GM12872 (cell line): Measurements from ENCODE around the gene DNAH8.

Source experiments
- TF ChIP-seq, protein P1 (sequence below): IDR thresholded peaks from 3 replicates; pipeline ENCODE4 v1.5.1; 2011; ENCODE audit warnings: low read depth, mild to moderate bottlenecking, low read length, moderate library complexity; ENCODE audit not compliant: insufficient read depth

Gene DNAH8

DNA sequence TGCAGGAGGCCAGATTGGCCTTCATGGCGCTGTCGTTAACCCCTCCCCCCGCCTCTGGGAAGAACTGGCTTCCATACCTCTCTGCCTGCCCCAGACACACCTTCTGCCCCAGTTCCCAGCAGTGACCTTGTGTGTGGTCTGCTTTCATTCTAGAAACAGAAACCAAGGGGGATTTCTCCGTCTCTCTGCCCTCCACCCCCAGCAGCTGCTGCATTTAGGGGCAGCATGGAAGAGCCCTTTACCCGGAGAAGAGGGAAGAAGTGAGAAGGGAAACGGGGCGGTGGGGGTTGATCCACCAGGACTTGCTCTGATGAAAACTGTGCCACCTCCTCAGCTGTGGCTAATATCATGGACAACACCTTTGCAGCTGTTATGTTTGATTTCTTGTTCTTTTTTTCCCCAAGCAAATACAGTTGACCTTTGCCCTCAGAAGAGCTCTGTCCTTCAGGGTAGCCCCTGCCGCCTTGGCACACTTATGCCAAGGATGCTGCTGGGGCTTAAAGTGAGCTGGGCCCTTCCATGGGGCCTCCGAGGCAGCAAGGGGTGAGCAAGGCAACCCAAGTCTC, 339.5 kb downstream of the DNAH8 start:
- TF ChIP-seq, protein P1, sequence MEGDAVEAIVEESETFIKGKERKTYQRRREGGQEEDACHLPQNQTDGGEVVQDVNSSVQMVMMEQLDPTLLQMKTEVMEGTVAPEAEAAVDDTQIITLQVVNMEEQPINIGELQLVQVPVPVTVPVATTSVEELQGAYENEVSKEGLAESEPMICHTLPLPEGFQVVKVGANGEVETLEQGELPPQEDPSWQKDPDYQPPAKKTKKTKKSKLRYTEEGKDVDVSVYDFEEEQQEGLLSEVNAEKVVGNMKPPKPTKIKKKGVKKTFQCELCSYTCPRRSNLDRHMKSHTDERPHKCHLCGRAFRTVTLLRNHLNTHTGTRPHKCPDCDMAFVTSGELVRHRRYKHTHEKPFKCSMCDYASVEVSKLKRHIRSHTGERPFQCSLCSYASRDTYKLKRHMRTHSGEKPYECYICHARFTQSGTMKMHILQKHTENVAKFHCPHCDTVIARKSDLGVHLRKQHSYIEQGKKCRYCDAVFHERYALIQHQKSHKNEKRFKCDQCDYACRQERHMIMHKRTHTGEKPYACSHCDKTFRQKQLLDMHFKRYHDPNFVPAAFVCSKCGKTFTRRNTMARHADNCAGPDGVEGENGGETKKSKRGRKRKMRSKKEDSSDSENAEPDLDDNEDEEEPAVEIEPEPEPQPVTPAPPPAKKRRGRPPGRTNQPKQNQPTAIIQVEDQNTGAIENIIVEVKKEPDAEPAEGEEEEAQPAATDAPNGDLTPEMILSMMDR: no peak

DNA sequence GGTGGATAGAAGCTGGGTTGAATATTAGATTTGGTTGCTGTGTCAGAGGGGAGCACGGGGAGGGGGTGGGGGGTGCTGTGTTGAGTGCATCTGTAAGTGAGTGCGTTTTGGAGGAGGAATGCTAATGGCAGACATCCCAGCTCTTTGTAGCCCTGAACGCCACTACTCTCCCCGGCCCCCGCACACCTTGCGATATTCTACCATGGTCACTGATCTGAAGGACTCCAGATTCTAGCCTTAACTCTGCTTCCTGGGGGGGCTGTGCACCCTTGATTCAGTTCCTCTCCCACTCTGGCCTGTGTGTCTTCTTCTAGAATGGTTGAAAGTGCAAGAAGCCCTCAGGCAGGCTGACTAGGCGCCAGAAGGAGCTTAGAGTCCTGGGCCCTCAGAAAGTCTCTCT, 340.6 kb downstream of the DNAH8 start:
- TF ChIP-seq, protein P1: no peak

DNA sequence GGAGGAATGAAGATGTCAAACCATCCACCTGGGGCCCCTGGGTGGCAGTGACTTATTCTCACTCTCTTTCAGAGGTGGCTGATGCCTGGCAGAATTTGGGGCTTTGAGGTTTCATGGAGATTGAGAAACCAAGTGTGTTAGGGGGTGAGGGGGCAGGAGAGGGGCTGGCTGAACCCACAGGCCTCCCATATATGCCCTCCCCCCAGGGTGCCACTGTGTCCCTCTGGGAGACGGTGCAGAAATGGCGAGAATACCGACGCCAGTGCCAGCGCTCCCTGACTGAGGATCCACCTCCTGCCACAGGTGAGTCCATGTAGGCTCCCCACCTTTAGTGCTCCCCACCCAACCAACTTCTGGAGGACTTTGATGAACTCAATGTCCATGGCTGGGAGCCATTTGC, 341.1 kb downstream of the DNAH8 start:
- TF ChIP-seq, protein P1: no peak

DNA sequence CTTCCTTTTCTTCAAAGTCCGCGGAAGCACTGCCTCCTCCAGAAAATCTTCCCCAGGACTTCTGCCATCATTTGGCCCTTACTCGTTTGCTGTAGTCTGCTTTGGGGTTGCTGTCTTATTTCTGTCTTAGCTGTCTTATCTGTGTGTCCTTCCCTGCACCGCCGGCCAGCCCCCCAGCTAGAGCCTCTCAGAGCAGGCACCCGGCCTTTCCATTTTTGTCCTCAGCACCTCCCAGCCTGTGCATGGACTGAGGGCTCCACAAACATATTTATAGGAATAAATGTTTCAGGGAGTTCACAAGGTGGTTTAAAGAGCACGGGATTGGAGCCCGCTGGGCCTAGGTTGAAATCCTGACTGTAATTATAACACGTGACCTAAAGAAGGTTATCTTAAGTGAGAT, 341.6 kb downstream of the DNAH8 start:
- TF ChIP-seq, protein P1: no peak

DNA sequence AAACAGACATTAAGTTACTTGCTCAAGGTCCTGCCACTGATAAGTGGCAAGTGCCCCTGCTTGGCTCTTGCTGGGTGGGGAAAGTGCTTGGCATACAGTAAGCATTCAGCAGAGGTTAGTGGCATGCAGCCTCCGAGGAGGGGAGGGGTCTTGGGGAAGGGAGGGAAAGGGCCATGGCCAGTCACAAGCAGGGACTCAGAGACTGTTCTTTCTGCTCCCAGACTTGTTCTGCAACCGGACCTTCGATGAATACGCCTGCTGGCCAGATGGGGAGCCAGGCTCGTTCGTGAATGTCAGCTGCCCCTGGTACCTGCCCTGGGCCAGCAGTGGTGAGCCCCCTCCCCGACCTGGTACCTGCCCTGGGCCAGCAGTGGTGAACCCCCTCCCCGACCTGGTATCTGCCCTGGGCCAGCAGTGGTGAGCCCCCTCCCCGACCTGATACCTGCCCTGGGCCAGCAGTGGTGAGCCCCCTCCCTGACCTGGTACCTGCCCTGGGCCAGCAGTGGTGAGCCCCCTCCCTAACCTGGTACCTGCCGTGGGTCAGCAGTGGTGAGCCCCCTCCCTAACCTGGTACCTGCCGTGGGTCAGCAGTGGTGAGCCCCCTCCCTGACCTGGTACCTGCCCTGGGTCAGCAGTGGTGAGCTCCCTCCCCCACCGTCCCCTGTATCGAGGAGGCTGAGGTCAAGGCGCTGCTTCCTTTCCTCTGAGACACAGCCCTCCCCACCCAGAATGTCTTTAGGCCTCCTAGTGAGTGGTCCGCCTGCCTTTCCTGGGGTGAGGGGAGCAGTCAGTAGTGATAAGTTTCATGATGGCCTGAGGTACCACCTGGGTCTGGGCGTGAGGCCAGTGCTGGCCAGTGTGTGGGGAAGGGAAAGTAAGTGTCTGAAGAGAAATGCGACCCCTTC, 342.4 kb downstream of the DNAH8 start:
- TF ChIP-seq, protein P1: no peak

DNA sequence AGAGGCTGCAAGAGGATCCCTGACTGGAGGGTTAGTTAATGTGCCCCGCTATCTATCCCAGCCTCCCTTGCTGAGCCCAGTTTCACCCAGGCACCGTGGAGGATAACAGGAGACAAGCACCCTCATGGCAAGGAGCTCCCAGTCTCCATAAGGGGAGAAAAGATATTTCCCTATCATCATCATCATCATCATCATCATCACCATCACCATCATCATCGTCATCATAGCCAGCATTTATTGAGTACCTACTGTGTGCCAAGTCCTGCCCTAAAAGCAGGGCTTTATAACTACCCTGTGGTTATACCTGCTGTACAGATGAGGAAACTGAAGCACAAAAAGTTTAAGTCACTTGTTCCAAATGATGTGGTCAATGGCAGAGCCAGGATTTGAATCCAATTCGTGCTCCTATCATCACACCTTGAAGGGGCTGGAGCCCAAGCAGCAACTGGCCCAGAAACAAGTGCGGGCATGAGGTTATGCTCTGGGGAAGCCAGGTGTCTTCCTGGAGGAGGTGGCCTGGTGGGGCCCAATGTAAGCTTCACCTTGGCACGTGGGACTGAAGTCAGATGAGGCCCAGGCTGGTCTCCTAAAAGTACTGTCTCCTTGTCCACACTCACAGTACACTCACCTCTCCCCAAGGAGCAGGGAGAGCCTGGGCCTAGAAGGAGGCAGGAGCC, 343.5 kb downstream of the DNAH8 start:
- TF ChIP-seq, protein P1: no peak
